Calu3 (cell line): ENCODE results near the gene RASSF9. TPM values are rescaled to one million over a fixed set of nuclear protein-coding genes. Genes with fewer than 3 reads are reported as not detected.

Experiments
- BruUV-seq: library from RNA; stranded (reverse); fragments of 400-500 nt; replicated peaks from 2 replicates; lab custom pipeline; 2021; lab: Mats Ljungman, UMichigan
- CTCF ChIA-PET: fragments of 300-600 bp; sonication (Branson Sonifier 250); formaldehyde crosslinking; loops from one replicate; lab custom pipeline; 2022; ENCODE audit warnings: antibody characterized with exemption; lab: Charles Lee
- DNase-seq: peaks from one replicate; pipeline ENCODE4 v3.0.0; 2022
- H3K27ac Mint-ChIP-seq: one replicate; pipeline ENCODE4 v1.8.0; 2022; ENCODE audit warnings: mixed read lengths; ENCODE audit not compliant: unreplicated experiment
- H3K27me3 Mint-ChIP-seq: one replicate; pipeline ENCODE4 v1.8.0; 2022; ENCODE audit warnings: mixed read lengths; ENCODE audit not compliant: unreplicated experiment
- H3K36me3 Mint-ChIP-seq: one replicate; pipeline ENCODE4 v1.8.0; 2022; ENCODE audit warnings: mild to moderate bottlenecking, moderate library complexity, mixed read lengths; ENCODE audit not compliant: insufficient read depth, unreplicated experiment
- H3K4me1 Mint-ChIP-seq: one replicate; pipeline ENCODE4 v1.8.0; 2022; ENCODE audit warnings: mild to moderate bottlenecking, low read depth, mixed read lengths; ENCODE audit not compliant: unreplicated experiment
- H3K4me3 Mint-ChIP-seq: one replicate; pipeline ENCODE4 v1.8.0; 2022; ENCODE audit warnings: mild to moderate bottlenecking, low read depth, moderate library complexity, mixed read lengths; ENCODE audit not compliant: unreplicated experiment
- H3K9me3 Mint-ChIP-seq: one replicate; pipeline ENCODE4 v1.8.0; 2022; ENCODE audit warnings: low read depth, mixed read lengths; ENCODE audit not compliant: unreplicated experiment
- intact Hi-C: fragments of 100-400 bp; cut with micrococcal nuclease; formaldehyde crosslinking; loops from one replicate; pipeline ENCODE4 v1.10.0; 2022; ENCODE audit not compliant: unreplicated experiment
- total RNA-seq: library from RNA; stranded (reverse); gene quantifications from 2 replicates; pipeline ENCODE4 v1.2.3, GENCODE V29; 2022
- TF ChIP-seq, protein P1 (sequence below): fragments of 200-600 bp; IDR thresholded peaks from one replicate; pipeline ENCODE4 v1.8.0; 2022; ENCODE audit warnings: antibody characterized with exemption; ENCODE audit not compliant: unreplicated experiment

Gene RASSF9
- total RNA-seq, 1 experiment from 2014 or later = 3.3 TPM

DNA sequence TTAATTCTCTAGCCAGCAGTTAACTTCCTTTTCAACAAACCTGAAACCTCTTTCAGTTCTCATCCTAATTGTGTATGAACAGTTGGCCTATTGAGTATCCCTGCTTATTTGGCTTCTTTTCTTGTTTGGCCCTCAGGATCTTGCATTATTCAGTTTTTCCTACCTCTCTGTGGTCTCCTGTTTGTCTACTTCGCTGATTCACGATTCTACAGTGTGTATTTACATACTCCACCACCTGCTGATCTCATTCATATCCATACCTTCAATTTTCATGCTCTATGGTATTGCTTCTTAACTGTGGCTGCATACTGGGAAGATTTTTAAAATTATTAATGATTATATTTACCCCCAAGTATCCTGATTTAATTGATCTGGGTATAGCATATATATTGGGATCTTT, 56.4 kb downstream of the RASSF9 start:
- CTCF ChIA-PET = no interaction called here
- H3K4me3 Mint-ChIP-seq = no peak overlapping the region
- intact Hi-C loops = no loop called here
- no peaks in the 10 kb centered on the region for H3K36me3 Mint-ChIP-seq
- peaks cover 28% of the 10 kb centered on the region for H3K4me1 Mint-ChIP-seq
- H3K27me3 Mint-ChIP-seq = no peaks in the 10 kb centered on the region
- no peak for DNase-seq
- BruUV-seq = no TSS peak
- TF ChIP-seq, protein P1, sequence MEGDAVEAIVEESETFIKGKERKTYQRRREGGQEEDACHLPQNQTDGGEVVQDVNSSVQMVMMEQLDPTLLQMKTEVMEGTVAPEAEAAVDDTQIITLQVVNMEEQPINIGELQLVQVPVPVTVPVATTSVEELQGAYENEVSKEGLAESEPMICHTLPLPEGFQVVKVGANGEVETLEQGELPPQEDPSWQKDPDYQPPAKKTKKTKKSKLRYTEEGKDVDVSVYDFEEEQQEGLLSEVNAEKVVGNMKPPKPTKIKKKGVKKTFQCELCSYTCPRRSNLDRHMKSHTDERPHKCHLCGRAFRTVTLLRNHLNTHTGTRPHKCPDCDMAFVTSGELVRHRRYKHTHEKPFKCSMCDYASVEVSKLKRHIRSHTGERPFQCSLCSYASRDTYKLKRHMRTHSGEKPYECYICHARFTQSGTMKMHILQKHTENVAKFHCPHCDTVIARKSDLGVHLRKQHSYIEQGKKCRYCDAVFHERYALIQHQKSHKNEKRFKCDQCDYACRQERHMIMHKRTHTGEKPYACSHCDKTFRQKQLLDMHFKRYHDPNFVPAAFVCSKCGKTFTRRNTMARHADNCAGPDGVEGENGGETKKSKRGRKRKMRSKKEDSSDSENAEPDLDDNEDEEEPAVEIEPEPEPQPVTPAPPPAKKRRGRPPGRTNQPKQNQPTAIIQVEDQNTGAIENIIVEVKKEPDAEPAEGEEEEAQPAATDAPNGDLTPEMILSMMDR = no peak
- H3K27ac Mint-ChIP-seq = no peak overlapping the region
- no peaks in the 10 kb centered on the region for H3K9me3 Mint-ChIP-seq

DNA sequence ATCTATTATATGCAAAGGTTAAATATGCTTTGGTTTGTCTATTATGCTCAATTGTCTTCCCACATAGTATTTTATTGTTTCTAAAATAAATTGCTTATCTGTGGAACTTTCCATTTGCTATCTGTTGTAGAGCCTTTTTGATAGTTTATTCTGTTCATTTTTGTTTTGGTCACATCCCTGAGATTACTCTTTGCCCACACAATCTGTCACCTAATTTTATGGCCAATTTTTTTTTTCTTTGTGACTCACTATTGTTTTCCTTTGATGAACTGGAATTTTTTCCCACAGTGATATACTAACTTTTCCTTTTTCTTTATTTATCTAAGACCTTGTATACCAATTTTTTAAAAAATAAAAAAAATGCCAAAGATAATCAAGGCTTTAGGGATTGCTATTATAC, 61.1 kb downstream of the RASSF9 start:
- Mint-ChIP-seq H3K27ac (no peak overlapping the region), H3K4me3 (no peak overlapping the region), H3K36me3 (no peaks in the 10 kb centered on the region), H3K9me3 (peaks cover 5% of the 10 kb centered on the region), H3K27me3 (no peaks in the 10 kb centered on the region), H3K4me1 (peaks cover 13% of the 10 kb centered on the region)
- intact Hi-C loops = no loop called here
- DNase-seq = no peak
- CTCF ChIA-PET = no interaction called here
- BruUV-seq = no TSS peak
- TF ChIP-seq, protein P1 = no peak

DNA sequence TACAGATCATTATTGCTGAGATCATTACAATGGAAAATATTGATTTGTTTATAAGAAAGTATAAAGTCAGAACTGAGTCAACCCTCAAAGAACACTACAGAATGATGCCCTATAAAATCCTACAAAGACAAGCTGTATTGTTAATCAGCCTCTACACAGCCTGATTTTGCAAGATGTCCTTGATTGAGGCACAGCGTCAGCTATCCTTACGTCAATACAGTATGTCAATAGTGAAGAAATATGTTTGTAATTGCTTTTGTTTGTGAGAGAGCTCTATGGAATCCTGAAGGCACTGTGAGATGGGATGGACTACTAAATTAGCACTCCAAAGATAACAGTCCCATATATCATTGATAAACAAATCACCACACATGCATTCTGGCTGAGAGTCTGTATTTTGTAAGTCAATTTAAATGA, 70.7 kb downstream of the RASSF9 start:
- Mint-ChIP-seq H3K27ac (no peak overlapping the region), H3K4me3 (no peak overlapping the region), H3K36me3 (no peaks in the 10 kb centered on the region), H3K4me1 (no peaks in the 10 kb centered on the region), H3K9me3 (peaks cover under 1% of the 10 kb centered on the region), H3K27me3 (no peaks in the 10 kb centered on the region)
- BruUV-seq = no TSS peak
- DNase-seq = no peak
- CTCF ChIA-PET = interaction anchor here (0.6 kb wide), 1 partner anchor 418 kb away, joined by 3 read pairs; no protein-coding TSS in a partner anchor
- intact Hi-C loops = no loop called here
- TF ChIP-seq, protein P1 = no peak

- Mint-ChIP-seq H3K27me3 (no peaks in the 10 kb centered on the region), H3K27ac (peak overlapping the region; percentile 18), H3K4me3 (peak overlapping the region; percentile 1), H3K4me1 (peaks cover 13% of the 10 kb centered on the region), H3K9me3 (peaks cover 8% of the 10 kb centered on the region), H3K36me3 (no peaks in the 10 kb centered on the region)
- TF ChIP-seq, protein P1 = no peak
- BruUV-seq = no TSS peak
- intact Hi-C loops = no loop called here
- CTCF ChIA-PET = interaction anchor here (1.0 to 1.1 kb wide), 2 partner anchors 77 to 108 kb away, joined by 5 to 6 read pairs; partner anchors contain the start of gene RASSF9
- DNase-seq = no peak
Measured at GRCh38 chr12:85759623-85760022, 76.6 kb downstream of the RASSF9 start.
